Fibroblast of the aortic adventitia (primary cell): ENCODE data around the gene RIOK3. TPM values are rescaled to one million over a fixed set of nuclear protein-coding genes. Genes with fewer than 3 reads are reported as not detected.
A peak's percentile ranks its signal among the peaks of the same experiment; 100 is the strongest.

Source experiments
- DNase-seq: peaks from one replicate; pipeline ENCODE4 v3.0.0-alpha.2; 2010; ENCODE audit warnings: low read depth
- H3K4me3 ChIP-seq: 2 replicates; pipeline ENCODE4 v1.5.1; 2011; ENCODE audit warnings: low read depth, mild to moderate bottlenecking, control low read depth, low read length, moderate library complexity
- CTCF ChIP-seq: IDR thresholded peaks from 2 replicates; pipeline ENCODE4 v1.5.1; 2011; ENCODE audit warnings: mild to moderate bottlenecking, low read length, control low read depth, inconsistent platforms; ENCODE audit not compliant: insufficient read depth
- total RNA-seq: library from RNA; depleted of rRNA; stranded (reverse); fragments of >200 nt; gene quantifications from 2 replicates; pipeline ENCODE4 v1.2.3, GENCODE V29; 2012; ENCODE audit warnings: low replicate concordance

The RIOK3 gene
- total RNA-seq, 1 donor: 89.3 TPM

- H3K4me3 ChIP-seq: no peak overlapping the region
- no peak for TF ChIP-seq CTCF
- no peak for DNase-seq
Observed at GRCh38 chr18:23450022-23450421, 3.1 kb upstream of the RIOK3 start.

GRCh38 chr18:23451011-23451410 is 2.1 kb upstream of the RIOK3 start:
- H3K4me3 ChIP-seq: no peak overlapping the region
- DNase-seq: no peak
- TF ChIP-seq CTCF: no peak

GRCh38 chr18:23451491-23451890 is 1.6 kb upstream of the RIOK3 start:
- H3K4me3 ChIP-seq: no peak overlapping the region
- DNase-seq: no peak
- TF ChIP-seq CTCF: no peak

- TF ChIP-seq CTCF: no peak
- H3K4me3 ChIP-seq: peak overlapping the region; percentile 99
- DNase-seq: no peak
Observed at GRCh38 chr18:23452347-23452727, 750 bp upstream of the RIOK3 start.

- no peak for TF ChIP-seq CTCF
- H3K4me3 ChIP-seq: peak overlapping the region; percentile 99
- peak; percentile 73 for DNase-seq
Observed at GRCh38 chr18:23453680-23454058, 582 bp downstream of the RIOK3 start.

- no peak for TF ChIP-seq CTCF
- DNase-seq: no peak
Observed at GRCh38 chr18:23456835-23457234, 3.7 kb downstream of the RIOK3 start.

GRCh38 chr18:23458830-23459529 is 5.9 kb downstream of the RIOK3 start:
- no peak for DNase-seq
- TF ChIP-seq CTCF: no peak
- no peak overlapping the region for H3K4me3 ChIP-seq

More at GRCh38 chr18:23456835-23457234, 3.7 kb downstream of the RIOK3 start:
- no peak overlapping the region for H3K4me3 ChIP-seq
